H1 (cell line): Measurements from ENCODE around the gene DSP. TPM values are rescaled to one million over a fixed set of nuclear protein-coding genes. Genes with fewer than 3 reads are reported as not detected.

Source experiments
- CTCF ChIA-PET: fragments of 300-600 bp; sonication (Branson Sonifier 250); formaldehyde crosslinking; loops from one replicate; lab custom pipeline; 2021; ENCODE audit not compliant: partially characterized antibody; lab: Charles Lee
- POLR2A ChIA-PET: fragments of 300-600 bp; sonication (Branson Sonifier 250); formaldehyde crosslinking; loops from one replicate; lab custom pipeline; 2021; ENCODE audit warnings: inconsistent platforms; ENCODE audit not compliant: partially characterized antibody; lab: Charles Lee
- DNase-seq, 2 experiments: peaks; one replicate each; pipeline versions ENCODE4 v3.0.0 to v3.0.0-alpha.2; 2010 to 2022; ENCODE audit warnings: low spot score in 2 of 2, low read depth in 1 of 2, mixed read lengths in 1 of 2
- FAIRE-seq: peaks from 2 replicates; lab custom pipeline; 2011; peaks lifted over from hg19 to GRCh38; lab: Jason Lieb, UNC
- H2AFZ ChIP-seq: 2 replicates; pipeline ENCODE4 v1.8.1; 2012; ENCODE audit warnings: low read length, inconsistent platforms
- H2AK5ac ChIP-seq: 2 replicates; pipeline ENCODE4 v1.6.1; 2013; ENCODE audit warnings: low read depth, low read length
- H2BK120ac ChIP-seq: replicated peaks from 2 replicates; pipeline ENCODE3; 2013; ENCODE audit warnings: low read depth, low read length, inconsistent platforms
- H2BK12ac ChIP-seq: 2 replicates; pipeline ENCODE4 v1.6.1; 2013; ENCODE audit warnings: low read depth, low read length
- H2BK15ac ChIP-seq: 2 replicates; pipeline ENCODE4 v1.6.1; 2013; ENCODE audit warnings: low read length
- H2BK20ac ChIP-seq: 2 replicates; pipeline ENCODE4 v1.6.1; 2013; ENCODE audit warnings: low read length
- H2BK5ac ChIP-seq: 2 replicates; pipeline ENCODE4 v1.6.1; 2013; ENCODE audit warnings: low read depth, low read length
- H3K14ac ChIP-seq: 2 replicates; pipeline ENCODE4 v1.6.1; 2013; ENCODE audit warnings: inconsistent platforms; ENCODE audit not compliant: insufficient read length
- H3K18ac ChIP-seq: 2 replicates; pipeline ENCODE4 v1.6.1; 2013; ENCODE audit warnings: low read length; ENCODE audit errors: extremely low read depth
- H3K23ac ChIP-seq: 2 replicates; pipeline ENCODE4 v1.6.1; 2013; ENCODE audit warnings: inconsistent platforms; ENCODE audit not compliant: insufficient read length
- H3K23me2 ChIP-seq: 2 replicates; pipeline ENCODE4 v1.6.1; 2013; ENCODE audit warnings: low read depth, low read length
- H3K27ac ChIP-seq: 2 replicates; pipeline ENCODE4 v1.6.1; 2011; ENCODE audit warnings: low read depth, low read length, inconsistent platforms
- H3K27me3 ChIP-seq, 4 experiments: replicated peaks in 1 of 4; 1 replicate in 1 of 4; 2 replicates in 3 of 4; pipeline versions ENCODE4 v1.6.1 to v1.8.1; 2011 to 2013; ENCODE audit warnings: low read length in 3 of 4, mild to moderate bottlenecking in 3 of 4, inconsistent platforms in 2 of 4, mixed read lengths in 2 of 4, moderate library complexity in 1 of 4; ENCODE audit not compliant: control insufficient read depth in 3 of 4, insufficient read depth in 3 of 4; ENCODE audit errors: extremely low read depth in 1 of 4
- H3K36me3 ChIP-seq, 4 experiments: 2 replicates each; pipeline versions ENCODE4 v1.6.1 to v1.8.1; 2011 to 2013; ENCODE audit warnings: mild to moderate bottlenecking in 4 of 4, low read length in 3 of 4, moderate library complexity in 2 of 4, control low read depth in 1 of 4, inconsistent platforms in 1 of 4; ENCODE audit not compliant: insufficient read depth in 4 of 4, control insufficient read depth in 2 of 4
- H3K4ac ChIP-seq: replicated peaks from 2 replicates; pipeline ENCODE3; 2013; ENCODE audit warnings: low read length, low read depth, mixed read lengths, inconsistent platforms; ENCODE audit not compliant: insufficient read length
- H3K4me1 ChIP-seq, 4 experiments: replicated peaks in 1 of 4; 1 replicate in 1 of 4; 2 replicates in 3 of 4; pipeline versions ENCODE4 v1.6.1 to v1.8.1; 2011 to 2013; ENCODE audit warnings: low read length in 3 of 4, inconsistent platforms in 2 of 4, mixed read lengths in 1 of 4; ENCODE audit not compliant: insufficient read depth in 4 of 4, control insufficient read depth in 3 of 4
- H3K4me2 ChIP-seq, 2 experiments: 2 replicates each; pipeline versions ENCODE4 v1.6.1 to v1.8.1; 2011 to 2013; ENCODE audit warnings: low read depth in 2 of 2, low read length in 2 of 2, control low read depth in 1 of 2, inconsistent platforms in 1 of 2, mild to moderate bottlenecking in 1 of 2; ENCODE audit not compliant: insufficient read depth in 1 of 2
- H3K4me3 ChIP-seq, 4 experiments: fragments of 200-600, 300-600 bp in 1 of 4; sonication (generic), shearing (Covaris generic), sonication (Bioruptor Twin) in 1 of 4; 2 replicates each; pipeline versions ENCODE4 v1.5.1 to v1.8.1; 2011 to 2016; ENCODE audit warnings: low read length in 4 of 4, low read depth in 3 of 4, control low read depth in 2 of 4, inconsistent platforms in 2 of 4, mild to moderate bottlenecking in 2 of 4, mixed read lengths in 1 of 4, moderate library complexity in 1 of 4; ENCODE audit not compliant: insufficient read depth in 2 of 4; ENCODE audit errors: extremely low read depth in 1 of 4
- H3K56ac ChIP-seq: replicated peaks from 2 replicates; pipeline ENCODE3; 2013; ENCODE audit warnings: low read depth, mild to moderate bottlenecking, mixed read lengths, low read length, inconsistent platforms; ENCODE audit not compliant: insufficient read length
- H3K79me1 ChIP-seq: 2 replicates; pipeline ENCODE4 v1.6.1; 2013; ENCODE audit warnings: low read depth, low read length, control low read depth
- H3K79me2 ChIP-seq, 2 experiments: 2 replicates each; pipeline versions ENCODE4 v1.6.1 to v1.8.1; 2012 to 2013; ENCODE audit warnings: low read length in 2 of 2, mild to moderate bottlenecking in 2 of 2, inconsistent platforms in 1 of 2; ENCODE audit not compliant: insufficient read depth in 2 of 2, control insufficient read depth in 1 of 2
- H3K9ac ChIP-seq, 4 experiments: replicated peaks in 1 of 4; 1 replicate in 1 of 4; 2 replicates in 3 of 4; pipeline versions ENCODE4 v1.6.1 to v1.8.1; 2011 to 2013; ENCODE audit warnings: low read depth in 3 of 4, low read length in 3 of 4, control low read depth in 2 of 4, mild to moderate bottlenecking in 2 of 4, moderate library complexity in 2 of 4, inconsistent platforms in 1 of 4; ENCODE audit errors: extremely low read depth in 1 of 4
- H3K9me3 ChIP-seq, 2 experiments: 2 replicates each; pipeline versions ENCODE4 v1.6.1 to v1.8.1; 2012 to 2013; ENCODE audit warnings: mild to moderate bottlenecking in 2 of 2, moderate library complexity in 2 of 2, control low read depth in 1 of 2, inconsistent platforms in 1 of 2, low read depth in 1 of 2, low read length in 1 of 2, mixed read lengths in 1 of 2; ENCODE audit not compliant: insufficient read depth in 2 of 2
- H4K20me1 ChIP-seq, 2 experiments: replicated peaks in 1 of 2; 2 replicates each; pipeline versions ENCODE3 to v1.8.1; 2011 to 2013; ENCODE audit warnings: inconsistent platforms in 2 of 2, low read length in 2 of 2, mild to moderate bottlenecking in 1 of 2; ENCODE audit not compliant: insufficient read depth in 2 of 2, control insufficient read depth in 1 of 2
- H4K5ac ChIP-seq: 2 replicates; pipeline ENCODE4 v1.6.1; 2013; ENCODE audit warnings: low read length, low read depth, mixed read lengths, inconsistent platforms; ENCODE audit not compliant: insufficient read length
- H4K8ac ChIP-seq: 2 replicates; pipeline ENCODE4 v1.8.0; 2013; ENCODE audit warnings: mild to moderate bottlenecking, moderate library complexity, low read length, inconsistent platforms; ENCODE audit not compliant: insufficient read depth; ENCODE audit errors: extremely low read depth
- H4K91ac ChIP-seq: replicated peaks from 2 replicates; pipeline ENCODE3; 2013; ENCODE audit warnings: low read length, mixed read lengths, inconsistent platforms; ENCODE audit not compliant: insufficient read length
- SRF ChIP-seq: IDR thresholded peaks from 2 replicates; pipeline ENCODE4 v1.6.1; 2011; ENCODE audit warnings: mild to moderate bottlenecking, low read depth, low read length, moderate library complexity
- TBP ChIP-seq: IDR thresholded peaks from 2 replicates; pipeline ENCODE4 v1.6.1; 2011; ENCODE audit warnings: low read depth, low read length, improper control_type of control experiment
- WGBS, 2 experiments: shearing (Covaris generic) in 1 of 2; methylation state at CpG; one replicate each; pipeline versions ENCODE4 v1.1.6 to v1.1.7; 2013 to 2015; ENCODE audit warnings: low lambda C conversion rate in 2 of 2, mixed read lengths in 2 of 2, inconsistent platforms in 1 of 2, low coverage in 1 of 2, missing lambda C conversion rate in 1 of 2; ENCODE audit not compliant: insufficient replicate concordance in 2 of 2, insufficient coverage in 1 of 2, insufficient read length in 1 of 2; ENCODE audit errors: extremely low coverage in 1 of 2, missing lambda C conversion rate in 1 of 2; 5-methylcytosine and 5-hydroxymethylcytosine counted together
- polyA plus RNA-seq, 7 experiments: library from polyadenylated mRNA; depleted of rRNA in 3 of 7; stranded (reverse) in 5 of 7; unstranded in 2 of 7; fragments of >200 nt in 5 of 7; fragments of 200-250 nt in 2 of 7; gene quantifications; 1 replicate in 5 of 7; 2 replicates in 1 of 7; 4 replicates in 1 of 7; pipeline versions ENCODE4 v1.2.1 to v1.2.3, GENCODE V29; 2011 to 2013; ENCODE audit warnings: missing spikeins in 2 of 7, mixed read lengths in 2 of 7
- total RNA-seq: library from RNA; stranded (reverse); fragmentation: NEBNext Ultra II Directional; extraction: Animal tissue kit (Norgen Biotek cat#: 25700); gene quantifications from 2 replicates; pipeline ENCODE4 v1.2.1, GENCODE V29; 2021

DSP gene
- total and polyA plus RNA-seq, 2 of the 8 experiments (the other 6 are each of a cell fraction or from before 2014, with no cell fraction given), result 14.3 to 48.5 TPM

GRCh38 chr6:7526755-7527154 lies 14.7 kb upstream of the DSP start:
- Histone ChIP-seq H4K91ac (no peak overlapping the region), H3K36me3 (no peaks in the 10 kb centered on the region), H2BK120ac (no peak overlapping the region), H2AFZ (peak overlapping the region; percentile 89), H3K18ac (no peak overlapping the region), H4K8ac (no peak overlapping the region), H3K9ac (no peak overlapping the region), H3K9me3 (no peaks in the 10 kb centered on the region), H3K23ac (no peak overlapping the region), H3K27me3 (no peaks in the 10 kb centered on the region), H2BK15ac (no peak overlapping the region), H3K4me2 (peak overlapping the region in 1 of 2 experiments; percentile 25; a peak in 1 of 4 replicates), H3K79me2 (no peaks in the 10 kb centered on the region), H3K56ac (no peak overlapping the region), H3K4me1 (peaks cover 0 to 4% (median 0%) of the 10 kb centered on the region in 4 experiments; a peak in 4 of 7 replicates), H3K79me1 (no peaks in the 10 kb centered on the region), H2AK5ac (no peak overlapping the region), H2BK5ac (no peak overlapping the region), H2BK20ac (no peak overlapping the region), H4K5ac (no peak overlapping the region), H2BK12ac (peak overlapping the region; percentile 22; the same call in 1 of the 2 replicates), H4K20me1 (no peaks in the 10 kb centered on the region), H3K4ac (peak overlapping the region; percentile 4), H3K27ac (no peak overlapping the region), H3K23me2 (no peaks in the 10 kb centered on the region), H3K4me3 (no peak overlapping the region), H3K14ac (no peak overlapping the region)
- ChIA-PET CTCF (interaction anchor here (1.6 kb wide), 1 partner anchor 10 kb away, joined by 5 read pairs; no protein-coding TSS in a partner anchor), POLR2A (interaction anchor here (0.9 kb wide), 1 partner anchor 8 kb away, joined by 4 read pairs; no protein-coding TSS in a partner anchor)
- 72% methylated on average over 11 of the region's 11 CpGs; no CpG with 5 or more reads in 1 of the 2 experiments for WGBS, 2 experiments
- DNase-seq (peak in 1 of 2 experiments; percentile 55), FAIRE-seq (no peak)
- no peak for TF ChIP-seq SRF
- TF ChIP-seq TBP, result no peak
